Erythroblast (primary cell): ENCODE measurements around the gene SLIT1.

Experiments used
- GATA1 ChIP-seq: IDR thresholded peaks from 2 replicates; pipeline ENCODE4 v1.6.1; 2011; ENCODE audit warnings: low read depth, mild to moderate bottlenecking, control low read depth, low read length, moderate library complexity
- POLR2A ChIP-seq: IDR thresholded peaks from 2 replicates; pipeline ENCODE4 v1.6.1; 2011; ENCODE audit warnings: mild to moderate bottlenecking, low read length

DNA sequence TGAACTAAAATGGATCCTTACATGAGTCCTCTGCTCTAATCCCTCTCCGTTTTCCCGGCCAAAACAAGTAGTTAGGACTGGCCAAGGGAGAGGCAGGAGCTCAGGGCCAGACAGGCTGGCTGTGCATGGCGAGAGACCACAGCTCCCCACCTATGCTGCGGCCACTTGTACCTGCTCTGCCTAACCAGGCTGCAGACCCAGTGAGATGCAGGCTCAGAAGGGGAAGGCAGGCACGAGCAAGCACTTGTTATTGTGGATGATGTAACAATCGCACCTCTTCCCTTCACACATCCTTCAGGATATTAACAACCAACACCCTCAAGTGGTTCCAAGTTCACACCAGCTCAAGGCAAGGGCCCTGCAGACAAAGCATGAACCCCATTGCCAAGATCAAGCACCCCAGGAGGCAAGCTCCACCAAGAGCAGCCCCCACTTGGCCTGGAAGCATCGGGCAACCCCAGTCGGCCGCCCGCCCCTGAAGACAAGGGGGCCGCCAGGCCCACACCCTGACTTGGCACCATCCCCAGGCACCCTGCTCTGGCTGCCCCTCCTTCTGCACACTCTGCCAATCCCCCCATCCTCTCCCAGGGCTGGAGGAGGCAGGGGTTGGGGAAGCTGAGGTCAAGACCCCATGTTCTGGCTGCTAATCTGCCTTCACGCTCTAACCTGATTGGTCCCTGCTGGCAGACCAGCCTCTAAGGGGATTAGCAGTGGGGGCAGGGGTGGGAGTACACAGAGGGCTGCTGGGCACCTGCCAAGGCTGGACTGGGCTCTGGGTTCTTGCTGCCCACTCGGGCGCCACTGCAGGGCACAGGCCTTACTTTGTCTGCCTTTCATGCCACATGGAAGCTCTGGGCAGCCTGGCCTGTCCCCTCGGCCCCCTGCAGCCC, 111.3 kb downstream of the SLIT1 start:
- TF ChIP-seq POLR2A = no peak
- TF ChIP-seq GATA1 = no peak
